ENCODE data around the gene GPR61. TPM values are rescaled to one million over a fixed set of nuclear protein-coding genes. Genes with fewer than 3 reads are reported as not detected.
A peak's percentile ranks its signal among the peaks of the same experiment; 100 is the strongest.

The GPR61 gene
- total RNA-seq, 1 experiment from 2014 or later: not detected

DNA sequence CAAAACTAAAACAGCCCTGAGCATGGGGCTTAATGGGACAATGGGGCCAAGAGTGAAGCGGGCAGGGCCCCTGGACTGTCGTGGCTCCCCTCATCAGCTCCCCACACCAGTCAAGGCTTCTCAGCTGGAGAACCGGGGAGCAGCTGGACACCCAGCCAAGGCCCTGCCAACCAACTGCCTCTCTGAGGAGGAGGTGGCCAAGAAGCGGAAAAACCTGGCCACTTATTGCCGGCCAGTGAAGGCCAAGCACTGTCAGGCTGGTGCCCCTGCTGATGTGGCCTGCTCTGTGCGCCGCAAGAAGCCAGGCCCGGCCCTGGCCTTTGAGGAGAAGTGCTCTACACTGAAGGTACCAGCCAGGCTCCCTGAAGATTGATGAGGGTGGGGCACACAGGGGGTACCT, 48.3 kb upstream of the GPR61 start:
- ChIA-PET POLR2A (ENCODE audit: unreplicated experiment) (no interaction called here), CTCF (interaction anchor here (1.1 to 3.5 kb wide), 2 partner anchors 41 to 43 kb away, joined by 5 to 25 read pairs; no protein-coding TSS in a partner anchor)
- Histone ChIP-seq H3K4me3 (no peak overlapping the region), H3K36me3 (ENCODE audit: low read depth) (0 out of 2 replicates have a peak, but pooled peaks cover 9% of the 10 kb centered on the region), H3K4me1 (replicated peaks; ENCODE audit: insufficient read depth) (peaks cover 11% of the 10 kb centered on the region), H3F3A (ENCODE audit: insufficient read depth, low read depth) (peaks cover 14% of the 10 kb centered on the region; the same call in 1 of the 2 replicates), H3K27ac (no peak overlapping the region), H4K20me1 (ENCODE audit: insufficient read depth) (no peaks in the 10 kb centered on the region; the same call in 1 of the 2 replicates), H3K9me3 (ENCODE audit: insufficient read depth, low read depth) (no peaks in the 10 kb centered on the region), H3K9me2 (ENCODE audit: insufficient read depth) (no peaks in the 10 kb centered on the region), H3K79me2 (ENCODE audit: low read depth) (peaks cover 19% of the 10 kb centered on the region), H3K27me3 (ENCODE audit: insufficient read depth, low read depth) (no peaks in the 10 kb centered on the region), H2AFZ (no peak overlapping the region), H3K4me2 (no peak overlapping the region)
- DNase-seq: no peak
- no TSS peak for BruUV-seq (replicated peaks)
- intact Hi-C loops (cut with micrococcal nuclease; ENCODE audit: unreplicated experiment): no loop called here
- TF ChIP-seq, protein P1, sequence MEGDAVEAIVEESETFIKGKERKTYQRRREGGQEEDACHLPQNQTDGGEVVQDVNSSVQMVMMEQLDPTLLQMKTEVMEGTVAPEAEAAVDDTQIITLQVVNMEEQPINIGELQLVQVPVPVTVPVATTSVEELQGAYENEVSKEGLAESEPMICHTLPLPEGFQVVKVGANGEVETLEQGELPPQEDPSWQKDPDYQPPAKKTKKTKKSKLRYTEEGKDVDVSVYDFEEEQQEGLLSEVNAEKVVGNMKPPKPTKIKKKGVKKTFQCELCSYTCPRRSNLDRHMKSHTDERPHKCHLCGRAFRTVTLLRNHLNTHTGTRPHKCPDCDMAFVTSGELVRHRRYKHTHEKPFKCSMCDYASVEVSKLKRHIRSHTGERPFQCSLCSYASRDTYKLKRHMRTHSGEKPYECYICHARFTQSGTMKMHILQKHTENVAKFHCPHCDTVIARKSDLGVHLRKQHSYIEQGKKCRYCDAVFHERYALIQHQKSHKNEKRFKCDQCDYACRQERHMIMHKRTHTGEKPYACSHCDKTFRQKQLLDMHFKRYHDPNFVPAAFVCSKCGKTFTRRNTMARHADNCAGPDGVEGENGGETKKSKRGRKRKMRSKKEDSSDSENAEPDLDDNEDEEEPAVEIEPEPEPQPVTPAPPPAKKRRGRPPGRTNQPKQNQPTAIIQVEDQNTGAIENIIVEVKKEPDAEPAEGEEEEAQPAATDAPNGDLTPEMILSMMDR (conservative IDR thresholded peaks at IDR 0.05): no peak
- no peak for TF ChIP-seq EZH2 (IDR thresholded peaks at IDR 0.05; ENCODE audit: low read depth)

DNA sequence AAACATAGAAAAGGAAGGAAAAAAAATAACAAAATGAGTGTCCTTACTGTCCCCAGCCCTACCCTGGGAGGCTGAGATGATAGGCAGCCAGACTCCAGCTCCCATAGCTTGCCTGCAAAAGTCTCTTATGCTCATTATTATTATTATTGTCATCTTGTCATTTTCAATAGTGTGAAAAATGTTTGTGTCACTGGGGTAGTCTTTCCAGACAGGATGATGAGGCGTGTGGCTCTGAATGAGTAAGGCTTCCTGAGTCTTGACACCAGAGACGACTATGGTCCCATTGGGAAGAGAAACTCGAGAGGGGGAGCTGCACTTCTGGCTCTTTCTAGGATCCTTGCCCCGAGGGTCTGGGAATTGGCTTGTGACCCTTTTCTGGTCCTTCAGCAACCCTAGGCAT, 46.9 kb upstream of the GPR61 start:
- Histone ChIP-seq H4K20me1 (ENCODE audit: insufficient read depth) (no peaks in the 10 kb centered on the region; the same call in 1 of the 2 replicates), H3F3A (ENCODE audit: insufficient read depth, low read depth) (peaks cover 14% of the 10 kb centered on the region; the same call in 1 of the 2 replicates), H2AFZ (no peak overlapping the region), H3K4me2 (no peak overlapping the region), H3K4me3 (no peak overlapping the region), H3K9me2 (ENCODE audit: insufficient read depth) (no peaks in the 10 kb centered on the region), H3K27ac (no peak overlapping the region), H3K79me2 (ENCODE audit: low read depth) (peaks cover 22% of the 10 kb centered on the region), H3K36me3 (ENCODE audit: low read depth) (peaks cover 9% of the 10 kb centered on the region), H3K4me1 (replicated peaks; ENCODE audit: insufficient read depth) (peaks cover 11% of the 10 kb centered on the region), H3K27me3 (ENCODE audit: insufficient read depth, low read depth) (no peaks in the 10 kb centered on the region), H3K9me3 (ENCODE audit: insufficient read depth, low read depth) (no peaks in the 10 kb centered on the region)
- intact Hi-C loops (cut with micrococcal nuclease; ENCODE audit: unreplicated experiment): loop anchor here (2.0 kb wide), 1 partner anchor 230 kb away; no protein-coding TSS in a partner anchor
- no TSS peak for BruUV-seq (replicated peaks)
- no peak for TF ChIP-seq EZH2 (IDR thresholded peaks at IDR 0.05; ENCODE audit: low read depth)
- TF ChIP-seq, protein P1 (conservative IDR thresholded peaks at IDR 0.05): no peak
- ChIA-PET CTCF (interaction anchor here (0.6 to 3.5 kb wide), 5 partner anchors 40 to 214 kb away, joined by 3 to 25 read pairs (median 3); partner anchors contain the start of gene GNAI3), POLR2A (ENCODE audit: unreplicated experiment) (no interaction called here)
- DNase-seq: no peak

DNA sequence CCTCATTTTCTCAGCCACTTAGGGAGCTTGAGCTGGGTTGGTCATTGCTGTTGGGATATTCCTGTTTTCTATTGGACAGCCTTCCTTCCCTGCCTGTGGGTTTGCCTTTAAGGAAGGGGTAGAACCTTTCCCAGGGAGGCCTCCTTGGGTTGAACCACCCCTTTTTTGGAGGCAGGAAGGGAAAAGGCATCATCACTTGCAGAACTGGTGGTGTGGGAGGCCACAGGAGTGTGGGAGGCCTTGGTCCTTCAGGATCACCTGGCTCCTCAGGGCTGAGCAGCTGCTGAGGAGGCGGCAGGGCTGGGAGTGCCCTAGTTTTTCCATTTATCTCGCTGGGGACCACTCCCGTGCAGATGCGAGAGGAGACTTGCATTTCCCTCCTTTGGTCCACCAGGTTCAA, 46.4 kb upstream of the GPR61 start:
- Histone ChIP-seq H3K36me3 (ENCODE audit: low read depth) (peaks cover 9% of the 10 kb centered on the region), H3K4me1 (replicated peaks; ENCODE audit: insufficient read depth) (peaks cover 11% of the 10 kb centered on the region), H3K79me2 (ENCODE audit: low read depth) (peaks cover 22% of the 10 kb centered on the region), H3K9me3 (ENCODE audit: insufficient read depth, low read depth) (no peaks in the 10 kb centered on the region), H2AFZ (peak overlapping the region; percentile 90; the same call in 1 of the 2 replicates), H3K4me3 (no peak overlapping the region; the same call in 1 of the 2 replicates), H3K27ac (no peak overlapping the region), H3K27me3 (ENCODE audit: insufficient read depth, low read depth) (no peaks in the 10 kb centered on the region), H4K20me1 (ENCODE audit: insufficient read depth) (no peaks in the 10 kb centered on the region; the same call in 1 of the 2 replicates), H3F3A (ENCODE audit: insufficient read depth, low read depth) (peaks cover 14% of the 10 kb centered on the region; the same call in 1 of the 2 replicates), H3K4me2 (peak overlapping the region; percentile 73), H3K9me2 (ENCODE audit: insufficient read depth) (no peaks in the 10 kb centered on the region)
- ChIA-PET CTCF (interaction anchor here (0.6 to 2.1 kb wide), 3 partner anchors 39 to 401 kb away, joined by 3 to 6 read pairs (median 5); no protein-coding TSS in a partner anchor), POLR2A (ENCODE audit: unreplicated experiment) (interaction anchor here (1.1 kb wide), 1 partner anchor 17 kb away, joined by 3 read pairs; no protein-coding TSS in a partner anchor)
- no peak for DNase-seq
- no TSS peak for BruUV-seq (replicated peaks)
- intact Hi-C loops (cut with micrococcal nuclease; ENCODE audit: unreplicated experiment): loop anchor here (2.0 kb wide), 1 partner anchor 230 kb away; no protein-coding TSS in a partner anchor
- TF ChIP-seq EZH2 (IDR thresholded peaks at IDR 0.05; ENCODE audit: low read depth): no peak
- TF ChIP-seq, protein P1 (conservative IDR thresholded peaks at IDR 0.05): no peak
